ENCODE results near the gene FHL2. TPM values are rescaled to one million over a fixed set of nuclear protein-coding genes. Genes with fewer than 3 reads are reported as not detected.
A peak's percentile ranks its signal among the peaks of the same experiment; 100 is the strongest.

FHL2 gene
- total RNA-seq, 8 experiments from 2014 or later: 2.4 to 87.6 (median 23.4) TPM

DNA sequence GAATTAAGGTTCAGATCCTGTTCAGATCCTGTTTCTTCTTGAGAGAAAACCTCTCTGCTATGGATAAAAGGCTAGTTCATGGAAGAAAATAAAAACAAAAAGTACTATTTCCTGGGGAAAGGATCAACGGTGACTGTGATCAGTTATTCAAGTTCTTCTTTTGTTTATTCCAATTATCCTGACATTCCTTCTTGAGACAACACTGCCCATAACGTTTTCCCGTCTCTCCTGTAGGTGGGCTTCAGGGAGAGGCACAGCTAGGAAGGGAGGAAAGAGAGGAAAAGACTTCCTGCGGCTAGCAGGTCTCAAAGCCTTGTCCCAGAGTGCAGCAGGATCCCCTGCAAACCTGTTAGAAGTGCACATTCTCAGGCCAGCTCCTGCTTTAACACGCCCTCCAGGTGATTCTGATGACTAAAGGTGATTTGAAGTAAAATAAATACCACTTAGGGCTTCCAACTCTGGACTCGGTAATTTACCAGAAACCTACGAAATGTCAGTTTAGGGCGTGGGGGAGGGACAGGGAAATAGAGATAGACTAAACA, 4.5 kb upstream of the FHL2 start:
- H3K4me1 ChIP-seq (replicated peaks in 1 of 2): no peaks in the 10 kb centered on the region
- no peak overlapping the region for H3K4me3 ChIP-seq
- in situ Hi-C loops (cut with MboI; ENCODE audit: low pct_unique_long_range_greater_than_20kb in 2 of 9, low sequenced_read_pairs in 9 of 9, unreplicated experiment in 9 of 9): no loop called here
- ATAC-seq (replicated peaks in 6 of 8): no peak
- no peak overlapping the region for H3K27ac ChIP-seq
- 19 to 95% (median 75%) methylated on average over 2 to 8 of the region's 8 CpGs for WGBS, 10 experiments

DNA sequence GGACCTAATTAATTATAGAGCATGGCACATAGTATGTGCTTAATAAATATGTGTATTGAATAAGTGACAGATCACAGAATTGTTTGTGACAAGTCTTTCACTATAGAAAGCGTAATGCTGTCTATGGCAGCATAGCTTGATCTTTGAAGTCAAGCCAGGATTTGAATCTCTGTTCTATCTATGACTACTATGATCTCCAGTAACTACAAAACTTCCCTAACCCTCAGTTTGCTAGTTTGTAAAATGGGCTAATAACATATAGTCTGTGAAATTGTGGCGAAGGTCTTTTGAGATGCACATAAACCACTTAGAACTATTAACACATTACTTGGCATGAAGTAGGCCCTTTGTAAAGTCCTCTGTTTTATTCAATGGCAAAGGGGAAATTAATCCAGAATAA, 4.0 kb upstream of the FHL2 start:
- Histone ChIP-seq H3K4me1 (replicated peaks in 1 of 2) (no peaks in the 10 kb centered on the region), H3K4me3 (no peak overlapping the region), H3K27ac (no peak overlapping the region)
- WGBS, 10 experiments: 83 to 100% (median 100%) methylated on average over 1 to 2 of the region's 2 CpGs; no CpG with 5 or more reads in 2 of the 10 experiments
- no peak for ATAC-seq (replicated peaks in 6 of 8)
- in situ Hi-C loops (cut with MboI; ENCODE audit: low pct_unique_long_range_greater_than_20kb in 2 of 9, low sequenced_read_pairs in 9 of 9, unreplicated experiment in 9 of 9): no loop called here

DNA sequence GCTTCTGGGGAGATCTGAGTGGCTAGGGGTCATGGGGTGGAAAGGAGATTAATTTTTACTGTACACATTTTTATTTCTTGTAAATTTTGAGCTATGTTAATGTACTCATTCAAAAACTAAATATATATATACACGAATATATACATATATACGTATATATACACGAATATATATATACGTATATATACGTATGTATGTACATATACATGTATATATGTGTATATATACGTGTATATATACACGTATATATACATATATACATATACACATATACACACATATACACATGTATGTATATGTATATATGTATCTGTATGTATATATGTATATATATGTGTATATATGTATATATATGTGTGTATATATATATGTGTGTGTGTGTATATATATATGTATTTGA, 3.0 kb upstream of the FHL2 start:
- Histone ChIP-seq H3K27ac (no peak overlapping the region), H3K4me1 (replicated peaks in 1 of 2) (no peaks in the 10 kb centered on the region), H3K4me3 (no peak overlapping the region)
- in situ Hi-C loops (cut with MboI; ENCODE audit: low pct_unique_long_range_greater_than_20kb in 2 of 9, low sequenced_read_pairs in 9 of 9, unreplicated experiment in 9 of 9): no loop called here
- 49 to 100% (median 60%) methylated on average over 1 to 7 of the region's 7 CpGs; no CpG with 5 or more reads in 5 of the 10 experiments for WGBS, 10 experiments
- ATAC-seq (replicated peaks in 6 of 8): no peak

DNA sequence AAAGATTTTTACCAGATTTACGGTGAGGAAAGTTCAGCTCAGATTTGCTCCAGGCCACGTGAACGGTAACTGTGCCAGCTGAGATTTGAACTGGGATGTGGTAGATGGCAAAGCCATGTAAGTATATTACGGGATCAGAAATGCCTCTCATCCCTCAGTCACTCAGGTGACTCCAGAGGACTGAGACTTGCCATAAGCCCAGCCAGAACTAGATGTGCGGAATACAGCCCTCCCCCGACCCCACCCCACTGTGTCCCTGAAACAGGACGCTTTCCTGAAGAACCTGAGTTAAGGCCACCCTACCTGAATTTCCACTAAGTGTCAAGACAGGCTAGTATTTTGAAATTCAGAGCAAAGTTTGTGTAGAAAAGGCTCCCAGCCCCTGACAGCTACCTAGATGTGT, 1.3 kb upstream of the FHL2 start:
- no peak overlapping the region for H3K27ac ChIP-seq
- H3K4me1 ChIP-seq (replicated peaks in 1 of 2): no peaks in the 10 kb centered on the region
- 86 to 100% (median 100%) methylated on average over 1 to 4 of the region's 7 CpGs; no CpG with 5 or more reads in 5 of the 10 experiments for WGBS, 10 experiments
- in situ Hi-C loops (cut with MboI; ENCODE audit: low pct_unique_long_range_greater_than_20kb in 2 of 9, low sequenced_read_pairs in 9 of 9, unreplicated experiment in 9 of 9): no loop called here
- H3K4me3 ChIP-seq: no peak overlapping the region
- ATAC-seq (replicated peaks in 6 of 8): no peak

DNA sequence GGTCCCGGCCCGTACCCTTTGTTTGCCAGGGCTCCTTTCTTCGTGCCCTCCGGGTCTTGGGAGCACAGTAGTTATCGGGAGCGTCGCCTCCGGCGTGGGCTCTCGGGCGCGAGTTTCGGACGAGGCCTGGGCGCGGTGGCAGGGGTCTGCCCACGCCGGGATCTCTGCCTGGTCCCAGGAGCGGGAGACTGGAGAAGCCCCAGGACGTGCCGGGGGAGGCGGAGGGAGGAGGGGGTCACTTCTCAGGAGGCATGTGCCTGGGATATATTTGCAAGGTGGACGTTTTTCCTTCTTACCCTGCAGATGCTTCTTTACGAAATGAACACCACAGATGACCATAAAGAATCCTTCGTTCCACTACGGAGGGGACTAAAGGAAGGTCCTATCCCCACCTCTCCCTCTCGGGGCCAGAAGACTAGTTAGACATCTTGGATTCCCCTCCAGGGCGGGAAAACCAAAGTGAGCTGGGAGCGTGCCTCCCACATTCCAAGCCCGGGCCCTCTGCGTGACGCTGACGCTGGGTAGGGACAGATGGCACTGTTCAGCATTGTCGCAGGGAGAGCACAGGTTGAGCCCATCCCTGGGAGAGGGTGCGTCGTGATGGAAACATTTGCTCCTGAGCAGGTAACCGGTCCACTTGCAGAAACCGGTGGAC, 483 bp upstream of the FHL2 start:
- Histone ChIP-seq H3K27ac (no peak overlapping the region), H3K4me1 (replicated peaks in 1 of 2) (no peaks in the 10 kb centered on the region), H3K4me3 (peak overlapping the region; percentile 68 to 83 (median 74))
- WGBS, 10 experiments: 33 to 100% (median 82%) methylated on average over 1 to 6 of the region's 38 CpGs; no CpG with 5 or more reads in 3 of the 10 experiments
- in situ Hi-C loops (cut with MboI; ENCODE audit: low pct_unique_long_range_greater_than_20kb in 2 of 9, low sequenced_read_pairs in 9 of 9, unreplicated experiment in 9 of 9): loop anchor here in 1 of 9 experiments (25.0 kb wide), 1 partner anchor 113 kb away; no protein-coding TSS in a partner anchor
- ATAC-seq (replicated peaks in 6 of 8): no peak

DNA sequence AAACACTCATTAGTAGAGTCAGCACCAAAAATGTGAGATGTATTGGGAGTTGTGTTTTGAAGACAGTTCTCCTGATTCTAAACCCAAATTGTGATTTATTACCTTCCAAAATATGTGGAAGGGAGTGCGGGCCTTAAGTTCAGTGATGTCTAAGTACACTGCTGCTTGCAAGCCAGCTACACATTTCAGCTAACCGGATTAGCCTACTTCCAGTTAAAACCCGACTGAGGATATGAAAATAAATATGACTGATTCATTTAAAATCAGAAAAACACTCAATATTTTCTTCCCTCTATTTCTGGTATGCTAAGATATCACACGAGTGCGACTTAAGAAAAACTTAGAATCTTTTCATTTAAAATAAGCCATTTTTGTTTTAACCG, 907 bp downstream of the FHL2 start:
- Histone ChIP-seq H3K4me3 (peak overlapping the region; percentile 68 to 83 (median 74)), H3K4me1 (replicated peaks in 1 of 2) (no peaks in the 10 kb centered on the region), H3K27ac (no peak overlapping the region)
- in situ Hi-C loops (cut with MboI; ENCODE audit: low pct_unique_long_range_greater_than_20kb in 2 of 9, low sequenced_read_pairs in 9 of 9, unreplicated experiment in 9 of 9): loop anchor here in 1 of 9 experiments (25.0 kb wide), 1 partner anchor 114 kb away; no protein-coding TSS in a partner anchor
- ATAC-seq (replicated peaks in 6 of 8): no peak
- WGBS, 10 experiments: 0 to 17% (median 9%) methylated on average over 1 to 6 of the region's 6 CpGs

DNA sequence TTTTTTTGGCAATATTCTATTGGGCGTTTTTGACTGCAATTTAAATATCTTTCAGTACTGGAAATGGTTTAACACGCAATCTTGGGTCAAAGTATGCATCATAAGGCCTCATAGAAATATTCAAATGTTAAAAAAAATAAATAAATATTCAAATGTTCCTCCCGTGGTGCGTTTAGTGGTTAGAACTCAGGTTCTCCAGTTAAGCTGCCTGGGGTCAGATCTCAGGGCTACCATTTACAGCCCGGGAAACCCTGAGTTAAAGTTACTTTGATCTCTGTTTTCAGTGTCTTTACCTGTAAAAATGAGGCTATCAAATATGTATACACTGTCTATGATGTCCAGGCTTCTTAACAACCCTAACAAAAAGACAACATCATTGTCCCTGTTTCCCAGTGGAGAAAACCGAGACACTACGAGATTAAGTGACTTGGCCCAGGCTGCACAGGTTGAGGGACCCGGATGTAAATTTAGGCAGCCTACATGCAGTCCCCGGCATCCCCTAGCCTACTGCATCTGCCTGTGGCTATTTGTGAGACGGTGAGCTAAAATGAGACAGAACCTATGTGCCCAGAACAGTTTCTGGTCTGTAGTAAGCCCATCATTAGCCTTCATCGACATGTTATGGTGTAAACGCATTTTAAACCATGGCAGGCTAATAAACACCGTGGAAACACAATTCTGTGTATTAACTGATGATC, 1.7 kb downstream of the FHL2 start:
- no peak overlapping the region for H3K4me3 ChIP-seq
- H3K27ac ChIP-seq: no peak overlapping the region
- WGBS, 10 experiments: 0 to 97% (median 74%) methylated on average over 3 to 12 of the region's 13 CpGs; no CpG with 5 or more reads in 1 of the 10 experiments
- in situ Hi-C loops (cut with MboI; ENCODE audit: low pct_unique_long_range_greater_than_20kb in 2 of 9, low sequenced_read_pairs in 9 of 9, unreplicated experiment in 9 of 9): loop anchor here in 1 of 9 experiments (25.0 kb wide), 1 partner anchor 115 kb away; no protein-coding TSS in a partner anchor
- H3K4me1 ChIP-seq (replicated peaks in 1 of 2): no peaks in the 10 kb centered on the region
- ATAC-seq (replicated peaks in 6 of 8): peak in 3 of 8 experiments; percentile 59 to 69 (median 61)

DNA sequence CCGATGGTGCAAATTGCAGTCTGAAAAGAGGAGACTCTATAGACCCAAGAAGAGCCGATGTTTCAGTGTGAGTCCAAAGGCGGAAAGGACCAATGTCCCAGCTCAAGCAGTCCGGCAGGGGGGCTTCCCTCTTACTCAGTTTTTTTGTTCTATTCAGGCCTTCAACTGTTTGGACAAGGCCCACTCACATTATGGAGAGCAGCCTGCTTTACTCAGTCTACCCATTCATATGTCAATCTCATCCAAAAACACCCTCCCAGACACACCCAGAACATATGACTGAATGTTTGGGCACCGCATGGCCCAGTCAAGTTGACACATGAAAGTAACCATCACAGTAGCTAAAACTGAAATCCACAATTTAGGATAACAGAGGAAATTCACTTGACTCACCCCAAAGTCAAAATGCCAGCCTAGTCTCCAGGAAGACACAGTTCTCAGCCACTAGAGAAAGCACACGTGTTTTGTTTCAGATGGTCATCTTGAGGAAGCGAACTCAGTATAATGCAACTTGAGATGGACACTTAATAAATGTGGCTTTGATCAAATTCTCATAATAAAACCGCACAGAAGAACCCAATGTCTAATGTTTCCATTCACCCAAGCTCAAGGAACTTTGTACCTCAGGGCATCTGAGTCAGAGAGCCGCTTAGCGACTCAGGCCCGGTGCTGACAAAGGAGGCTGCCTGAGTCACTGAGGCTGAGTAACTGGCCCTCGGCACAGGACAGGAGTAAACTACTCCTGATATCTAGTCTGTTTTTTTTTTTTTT, 2.4 kb downstream of the FHL2 start:
- ATAC-seq (replicated peaks in 6 of 8): peak in 3 of 8 experiments; percentile 67 to 81 (median 77)
- in situ Hi-C loops (cut with MboI; ENCODE audit: low pct_unique_long_range_greater_than_20kb in 2 of 9, low sequenced_read_pairs in 9 of 9, unreplicated experiment in 9 of 9): loop anchor here in 1 of 9 experiments (25.0 kb wide), 1 partner anchor 116 kb away; no protein-coding TSS in a partner anchor
- Histone ChIP-seq H3K4me3 (no peak overlapping the region), H3K27ac (no peak overlapping the region), H3K4me1 (replicated peaks in 1 of 2) (no peaks in the 10 kb centered on the region)
- 18 to 100% (median 85%) methylated on average over 2 to 11 of the region's 12 CpGs for WGBS, 10 experiments

DNA sequence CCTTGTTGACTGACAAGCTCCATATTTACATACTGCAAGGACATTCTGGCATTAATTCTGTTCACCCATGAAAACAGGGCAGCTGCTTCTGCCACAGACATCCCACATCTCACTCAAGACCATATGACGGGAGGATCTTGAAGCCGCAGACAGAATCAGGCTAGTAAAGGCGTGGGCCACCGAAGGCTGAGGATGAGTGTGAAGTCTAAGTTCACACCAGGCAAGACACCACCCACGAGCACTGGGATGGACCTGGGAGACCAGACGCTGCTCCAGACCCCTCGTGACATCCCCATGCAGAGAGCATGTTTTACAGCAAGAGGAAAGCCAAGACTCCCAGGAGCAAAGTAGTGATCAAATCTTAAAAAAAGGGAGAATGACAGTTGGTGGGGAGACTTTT, 3.2 kb downstream of the FHL2 start:
- in situ Hi-C loops (cut with MboI; ENCODE audit: low pct_unique_long_range_greater_than_20kb in 2 of 9, low sequenced_read_pairs in 9 of 9, unreplicated experiment in 9 of 9): loop anchor here in 1 of 9 experiments (25.0 kb wide), 1 partner anchor 117 kb away; no protein-coding TSS in a partner anchor
- ATAC-seq (replicated peaks in 6 of 8): no peak
- WGBS, 10 experiments: 34 to 93% (median 90%) methylated on average over 2 to 7 of the region's 7 CpGs; no CpG with 5 or more reads in 7 of the 10 experiments
- Histone ChIP-seq H3K4me1 (replicated peaks in 1 of 2) (no peaks in the 10 kb centered on the region), H3K4me3 (no peak overlapping the region), H3K27ac (no peak overlapping the region)

DNA sequence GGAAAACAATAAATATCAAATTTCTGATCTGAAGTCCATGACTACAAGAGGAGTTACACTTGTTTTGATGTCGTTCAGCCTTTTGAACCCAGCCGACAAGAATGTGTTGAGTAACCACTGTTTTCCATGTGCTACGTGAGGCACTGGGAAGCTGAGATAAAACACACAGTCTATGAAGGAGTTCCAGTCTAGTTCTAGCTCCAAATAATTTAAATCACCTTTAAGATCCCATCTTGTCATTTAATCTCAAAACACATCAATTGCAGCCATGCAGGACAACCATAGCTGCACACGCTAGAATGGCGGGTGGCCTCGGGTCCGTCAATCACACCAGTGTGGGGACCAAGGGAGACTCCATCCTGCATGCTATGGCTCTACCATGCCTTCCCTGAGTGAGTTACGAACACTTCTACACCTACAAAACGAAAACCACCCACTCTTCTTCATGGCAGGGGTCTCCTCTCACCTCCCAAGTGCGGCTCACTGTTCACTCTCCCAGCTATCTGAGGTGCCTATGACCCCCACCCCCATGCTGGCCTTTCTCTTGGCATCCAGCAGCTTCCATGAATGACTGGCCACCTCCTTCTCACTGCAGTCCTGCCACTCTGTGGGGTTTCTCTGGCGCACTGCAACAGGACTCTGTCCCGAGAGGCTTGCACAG, 3.8 kb downstream of the FHL2 start:
- no peak overlapping the region for H3K27ac ChIP-seq
- no peaks in the 10 kb centered on the region for H3K4me1 ChIP-seq (replicated peaks in 1 of 2)
- 81 to 100% (median 90%) methylated on average over 3 to 9 of the region's 12 CpGs; no CpG with 5 or more reads in 1 of the 10 experiments for WGBS, 10 experiments
- no peak for ATAC-seq (replicated peaks in 6 of 8)
- no peak overlapping the region for H3K4me3 ChIP-seq
- in situ Hi-C loops (cut with MboI; ENCODE audit: low pct_unique_long_range_greater_than_20kb in 2 of 9, low sequenced_read_pairs in 9 of 9, unreplicated experiment in 9 of 9): loop anchor here in 1 of 9 experiments (25.0 kb wide), 1 partner anchor 117 kb away; no protein-coding TSS in a partner anchor

DNA sequence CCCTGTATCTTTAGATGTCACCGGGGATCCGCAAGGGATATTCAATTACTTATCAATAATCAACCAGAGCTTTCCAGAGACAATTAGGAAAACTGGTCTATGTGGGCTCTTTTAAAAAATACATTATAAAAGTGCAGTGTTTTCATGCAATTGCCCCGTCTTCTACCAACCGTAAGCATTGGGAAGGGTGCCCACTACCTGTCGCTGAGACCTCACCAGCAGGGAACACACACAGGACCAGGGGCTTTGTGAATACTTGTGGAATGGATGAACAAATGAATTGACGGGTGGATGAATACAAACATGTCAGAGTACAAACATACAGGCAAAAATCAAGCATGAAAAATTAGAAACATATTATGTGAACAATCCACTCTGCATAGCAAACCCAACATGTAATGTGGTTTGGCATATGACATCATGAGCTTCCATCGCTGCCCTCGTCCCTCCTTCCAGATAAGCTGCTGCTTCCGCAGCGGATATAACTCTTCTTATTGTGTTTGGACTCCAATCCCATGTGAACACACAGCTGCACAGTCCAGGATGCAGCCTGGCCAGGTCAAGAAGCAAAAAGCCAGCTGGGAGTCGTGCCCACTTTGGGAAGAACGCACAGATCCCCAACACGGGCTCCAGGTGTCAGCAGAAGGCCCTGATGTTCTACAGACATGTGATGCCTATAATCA, 5.3 kb downstream of the FHL2 start:
- in situ Hi-C loops (cut with MboI; ENCODE audit: low pct_unique_long_range_greater_than_20kb in 2 of 9, low sequenced_read_pairs in 9 of 9, unreplicated experiment in 9 of 9): loop anchor here in 1 of 9 experiments (25.0 kb wide), 1 partner anchor 119 kb away; no protein-coding TSS in a partner anchor
- 59 to 100% (median 84%) methylated on average over 1 to 10 of the region's 13 CpGs; no CpG with 5 or more reads in 1 of the 10 experiments for WGBS, 10 experiments
- Histone ChIP-seq H3K4me1 (replicated peaks in 1 of 2) (no peaks in the 10 kb centered on the region), H3K4me3 (no peak overlapping the region), H3K27ac (no peak overlapping the region)
- ATAC-seq (replicated peaks in 6 of 8): no peak
